ENCODE results near the gene CENPM. TPM values are rescaled to one million over a fixed set of nuclear protein-coding genes. Genes with fewer than 3 reads are reported as not detected.
"Not testable (repeated sequence)": the region's sequence is repeated elsewhere in the genome, so short reads cannot be mapped to it uniquely, and the experiment has no call there.

Gene CENPM
- total RNA-seq, 4 donors from 2014 or later, result 1.5 to 5.1 TPM; not detected in 2

GRCh38 chr22:41951898-41952474 is 5.0 kb upstream of the CENPM start, which contains the start of gene SMIM45:
Gene SMIM45 (plus strand): TSS chr22:41952150.
- no peaks in the 10 kb centered on the region for H3K4me1 ChIP-seq
- ATAC-seq (no peak), DNase-seq (no peak)
- no peak within 1 kb of the TSS for H3K4me3 ChIP-seq
- no peaks in the 10 kb centered on the region for H3K9me3 ChIP-seq
- H3K27ac ChIP-seq, result no peak within 1 kb of the TSS
- no peak for TF ChIP-seq POLR2A (IDR thresholded peaks at IDR 0.05)
- no peak for TF ChIP-seq CTCF (IDR thresholded peaks at IDR 0.05 in 4 of 5, conservative IDR thresholded peaks at IDR 0.05 in 1 of 5)
- intact Hi-C loops (cut with DNase I; ENCODE audit: low total_unique reads), result no loop called here
- no peaks in the 10 kb centered on the region for H3K36me3 ChIP-seq
- in situ Hi-C loops (cut with MboI; ENCODE audit: low sequenced_read_pairs in 4 of 4), result loop anchor here in 2 of 4 donors (25.0 kb wide), 1 partner anchor 485 kb away; the partner anchor contains the start of gene NFAM1 (in 2 of the 2)
- H3K27me3 ChIP-seq, result peaks cover 0 to 5% (median 0%) of the 10 kb centered on the region in 3 donors

- no peak for TF ChIP-seq CTCF (IDR thresholded peaks at IDR 0.05 in 4 of 5, conservative IDR thresholded peaks at IDR 0.05 in 1 of 5)
- TF ChIP-seq POLR2A (IDR thresholded peaks at IDR 0.05), result no peak
- in situ Hi-C loops (cut with MboI; ENCODE audit: low sequenced_read_pairs in 4 of 4) (loop anchor here in 2 of 4 donors (10.0 kb wide), 2 partner anchors 125 to 255 kb away; partner anchors contain the start of gene MEI1 (in 1 of the 2)), intact Hi-C loops (cut with DNase I; ENCODE audit: low total_unique reads) (no loop called here)
- Histone ChIP-seq H3K27ac (no peak overlapping the region), H3K27me3 (peaks cover 0 to 5% (median 0%) of the 10 kb centered on the region in 3 donors), H3K4me1 (peaks cover 0 to 8% of the 10 kb centered on the region in 2 donors), H3K4me3 (no peak overlapping the region), H3K9me3 (no peaks in the 10 kb centered on the region), H3K36me3 (no peaks in the 10 kb centered on the region)
- DNase-seq (no peak), ATAC-seq (no peak)
Observed at GRCh38 chr22:41949297-41949965, 2.5 kb upstream of the CENPM start.

- H3K27me3 ChIP-seq; H3K9me3 ChIP-seq; H3K36me3 ChIP-seq; H3K27ac ChIP-seq; H3K4me3 ChIP-seq; intact Hi-C loops (cut with DNase I; ENCODE audit: low total_unique reads); H3K4me1 ChIP-seq; DNase-seq; ATAC-seq: not testable (repeated sequence)
- in situ Hi-C loops (cut with MboI; ENCODE audit: low sequenced_read_pairs in 4 of 4), result loop anchor here in 2 of 4 donors (10.0 kb wide), 2 partner anchors 124 to 254 kb away; partner anchors contain the start of gene MEI1 (in 1 of the 2)
Observed at GRCh38 chr22:41948928-41949296, 2.0 kb upstream of the CENPM start.

- in situ Hi-C loops (cut with MboI; ENCODE audit: low sequenced_read_pairs in 4 of 4), result loop anchor here in 2 of 4 donors (10.0 kb wide), 2 partner anchors 123 to 253 kb away; partner anchors contain the start of gene MEI1 (in 1 of the 2)
- ATAC-seq, result no peak
Observed at GRCh38 chr22:41948142-41948541, 1.2 kb upstream of the CENPM start.

More at GRCh38 chr22:41948142-41948541, 1.2 kb upstream of the CENPM start:
- H3K4me1 ChIP-seq, result peaks cover 0 to 12% of the 10 kb centered on the region in 2 donors
- H3K36me3 ChIP-seq, result no peaks in the 10 kb centered on the region
- TF ChIP-seq POLR2A (IDR thresholded peaks at IDR 0.05) (no peak), CTCF (IDR thresholded peaks at IDR 0.05 in 4 of 5, conservative IDR thresholded peaks at IDR 0.05 in 1 of 5) (no peak)
- no peak for DNase-seq
- no peak overlapping the region for H3K4me3 ChIP-seq
- H3K27me3 ChIP-seq, result peaks cover 0 to 5% (median 0%) of the 10 kb centered on the region in 3 donors
- no peak overlapping the region for H3K27ac ChIP-seq
- intact Hi-C loops (cut with DNase I; ENCODE audit: low total_unique reads), result no loop called here
- H3K9me3 ChIP-seq, result no peaks in the 10 kb centered on the region
